Measurements from ENCODE around the gene MAN2B2. TPM values are rescaled to one million over a fixed set of nuclear protein-coding genes. Genes with fewer than 3 reads are reported as not detected.

The MAN2B2 gene
- total and polyA plus RNA-seq, 9 of the 15 experiments (the other 6 are each of a cell fraction or from before 2014, with no cell fraction given), result 0.21 to 8.8 (median 3.7) TPM

DNA sequence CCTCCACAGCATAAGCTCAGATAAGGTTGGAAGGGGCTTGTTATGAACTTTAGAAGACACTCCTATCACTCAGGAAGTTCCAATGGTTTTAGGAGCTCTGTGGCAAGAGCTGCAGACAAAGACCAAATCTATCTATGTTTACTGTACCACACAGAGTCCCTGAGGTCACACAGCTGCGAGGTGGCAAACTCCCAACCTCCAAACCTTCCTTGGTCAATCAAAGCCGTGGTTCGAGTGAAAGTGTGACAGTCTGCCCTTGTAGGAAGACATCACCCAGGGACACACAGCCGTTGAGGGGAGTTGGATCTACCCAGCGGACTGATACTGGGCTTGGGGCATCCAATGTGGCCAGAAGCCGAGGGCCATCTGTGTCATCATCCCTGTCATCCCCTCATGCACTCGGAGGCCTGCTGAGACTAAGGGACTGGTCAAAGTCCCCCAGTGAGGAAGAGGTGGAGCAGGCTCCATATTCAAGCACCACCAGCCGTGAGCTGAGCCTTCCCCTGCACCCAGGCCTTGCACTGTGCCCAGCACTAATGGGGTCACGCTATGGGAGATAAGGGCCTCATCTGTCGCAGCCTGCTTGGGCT lies 26.8 kb downstream of the MAN2B2 start:
- POLR2A ChIA-PET, result interaction anchor here (0.6 to 1.6 kb wide), 3 partner anchors 32 to 216 kb away, joined by 3 to 6 read pairs (median 3); no protein-coding TSS in a partner anchor
- in situ Hi-C loops (cut with MboI) (no loop called here), intact Hi-C loops (cut with micrococcal nuclease) (no loop called here)
- Histone ChIP-seq H3K4me3 (no peak overlapping the region), H3K79me2 (ENCODE audit: control insufficient read depth, insufficient read depth, low read length) (no peaks in the 10 kb centered on the region), H3K9me3 (replicated peaks; ENCODE audit: control insufficient read depth, insufficient read depth, low read depth, low read length) (no peaks in the 10 kb centered on the region), H4K20me1 (replicated peaks; ENCODE audit: control insufficient read depth, insufficient read depth, low read length) (no peaks in the 10 kb centered on the region; the same call in 1 of the 2 replicates), H2AFZ (ENCODE audit: low read depth, low read length) (no peak overlapping the region), H3K27ac (ENCODE audit: extremely low read depth, low read depth, low read length) (no peak overlapping the region), H3K4me1 (replicated peaks in 1 of 2; ENCODE audit: control insufficient read depth in 2 of 2, insufficient read depth in 2 of 2, low read length in 2 of 2) (peaks cover 0 to 9% of the 10 kb centered on the region in 2 experiments; a peak in 1 of 5 replicates), H3K36me3 (ENCODE audit: control insufficient read depth, insufficient read depth, low read length) (peaks cover 3% of the 10 kb centered on the region; the same call in 2 of the 3 replicates), H3K9ac (ENCODE audit: insufficient read depth in 1 of 2, low read depth in 2 of 2, low read length in 2 of 2) (no peak overlapping the region), H3K27me3 (ENCODE audit: control insufficient read depth in 2 of 2, insufficient read depth in 2 of 2, low read length in 2 of 2) (no peaks in the 10 kb centered on the region), H3K4me2 (ENCODE audit: insufficient read depth, low read length) (no peak overlapping the region), H3K9me1 (ENCODE audit: control insufficient read depth, insufficient read depth, low read length) (no peaks in the 10 kb centered on the region)
- FAIRE-seq, result no peak
- no TSS peak for BruUV-seq (replicated peaks)
- CTCF ChIA-PET (ENCODE audit: low intra/inter-chr PET ratio), result no interaction called here
- TF ChIP-seq ZFP30 (CRISPR knock-in tag; IDR thresholded peaks at IDR 0.05; ENCODE audit: borderline replicate concordance) (no peak), XRCC4 (IDR thresholded peaks at IDR 0.05; ENCODE audit: extremely low read depth, insufficient read depth, insufficient read length) (no peak), ZNF347 (CRISPR knock-in tag; IDR thresholded peaks at IDR 0.05; ENCODE audit: low read depth) (no peak), GATAD2B (IDR thresholded peaks at IDR 0.05; ENCODE audit: borderline replicate concordance) (no peak), ZC3H8 (IDR thresholded peaks at IDR 0.05) (no peak), CBX2 (IDR thresholded peaks at IDR 0.05; ENCODE audit: insufficient read depth, low read length, poor library complexity, severe bottlenecking) (no peak), ZKSCAN8 (CRISPR knock-in tag; IDR thresholded peaks at IDR 0.05) (no peak), HEY1 (CRISPR knock-in tag; IDR thresholded peaks at IDR 0.05; ENCODE audit: borderline replicate concordance) (no peak), SMARCA4 (IDR thresholded peaks at IDR 0.05) (no peak)
- TF ChIP-seq, protein P1, sequence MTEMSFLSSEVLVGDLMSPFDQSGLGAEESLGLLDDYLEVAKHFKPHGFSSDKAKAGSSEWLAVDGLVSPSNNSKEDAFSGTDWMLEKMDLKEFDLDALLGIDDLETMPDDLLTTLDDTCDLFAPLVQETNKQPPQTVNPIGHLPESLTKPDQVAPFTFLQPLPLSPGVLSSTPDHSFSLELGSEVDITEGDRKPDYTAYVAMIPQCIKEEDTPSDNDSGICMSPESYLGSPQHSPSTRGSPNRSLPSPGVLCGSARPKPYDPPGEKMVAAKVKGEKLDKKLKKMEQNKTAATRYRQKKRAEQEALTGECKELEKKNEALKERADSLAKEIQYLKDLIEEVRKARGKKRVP (CRISPR knock-in tag; IDR thresholded peaks at IDR 0.05), result no peak
- TF ChIP-seq, protein P2, sequence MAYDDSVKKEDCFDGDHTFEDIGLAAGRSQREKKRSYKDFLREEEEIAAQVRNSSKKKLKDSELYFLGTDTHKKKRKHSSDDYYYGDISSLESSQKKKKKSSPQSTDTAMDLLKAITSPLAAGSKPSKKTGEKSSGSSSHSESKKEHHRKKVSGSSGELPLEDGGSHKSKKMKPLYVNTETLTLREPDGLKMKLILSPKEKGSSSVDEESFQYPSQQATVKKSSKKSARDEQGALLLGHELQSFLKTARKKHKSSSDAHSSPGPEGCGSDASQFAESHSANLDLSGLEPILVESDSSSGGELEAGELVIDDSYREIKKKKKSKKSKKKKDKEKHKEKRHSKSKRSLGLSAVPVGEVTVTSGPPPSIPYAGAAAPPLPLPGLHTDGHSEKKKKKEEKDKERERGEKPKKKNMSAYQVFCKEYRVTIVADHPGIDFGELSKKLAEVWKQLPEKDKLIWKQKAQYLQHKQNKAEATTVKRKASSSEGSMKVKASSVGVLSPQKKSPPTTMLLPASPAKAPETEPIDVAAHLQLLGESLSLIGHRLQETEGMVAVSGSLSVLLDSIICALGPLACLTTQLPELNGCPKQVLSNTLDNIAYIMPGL (CRISPR knock-in tag; IDR thresholded peaks at IDR 0.05), result no peak
- TF ChIP-seq, protein P3, sequence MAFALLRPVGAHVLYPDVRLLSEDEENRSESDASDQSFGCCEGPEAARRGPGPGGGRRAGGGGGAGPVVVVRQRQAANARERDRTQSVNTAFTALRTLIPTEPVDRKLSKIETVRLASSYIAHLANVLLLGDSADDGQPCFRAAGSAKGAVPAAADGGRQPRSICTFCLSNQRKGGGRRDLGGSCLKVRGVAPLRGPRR (CRISPR knock-in tag; IDR thresholded peaks at IDR 0.05), result no peak
- TF ChIP-seq, protein P4, sequence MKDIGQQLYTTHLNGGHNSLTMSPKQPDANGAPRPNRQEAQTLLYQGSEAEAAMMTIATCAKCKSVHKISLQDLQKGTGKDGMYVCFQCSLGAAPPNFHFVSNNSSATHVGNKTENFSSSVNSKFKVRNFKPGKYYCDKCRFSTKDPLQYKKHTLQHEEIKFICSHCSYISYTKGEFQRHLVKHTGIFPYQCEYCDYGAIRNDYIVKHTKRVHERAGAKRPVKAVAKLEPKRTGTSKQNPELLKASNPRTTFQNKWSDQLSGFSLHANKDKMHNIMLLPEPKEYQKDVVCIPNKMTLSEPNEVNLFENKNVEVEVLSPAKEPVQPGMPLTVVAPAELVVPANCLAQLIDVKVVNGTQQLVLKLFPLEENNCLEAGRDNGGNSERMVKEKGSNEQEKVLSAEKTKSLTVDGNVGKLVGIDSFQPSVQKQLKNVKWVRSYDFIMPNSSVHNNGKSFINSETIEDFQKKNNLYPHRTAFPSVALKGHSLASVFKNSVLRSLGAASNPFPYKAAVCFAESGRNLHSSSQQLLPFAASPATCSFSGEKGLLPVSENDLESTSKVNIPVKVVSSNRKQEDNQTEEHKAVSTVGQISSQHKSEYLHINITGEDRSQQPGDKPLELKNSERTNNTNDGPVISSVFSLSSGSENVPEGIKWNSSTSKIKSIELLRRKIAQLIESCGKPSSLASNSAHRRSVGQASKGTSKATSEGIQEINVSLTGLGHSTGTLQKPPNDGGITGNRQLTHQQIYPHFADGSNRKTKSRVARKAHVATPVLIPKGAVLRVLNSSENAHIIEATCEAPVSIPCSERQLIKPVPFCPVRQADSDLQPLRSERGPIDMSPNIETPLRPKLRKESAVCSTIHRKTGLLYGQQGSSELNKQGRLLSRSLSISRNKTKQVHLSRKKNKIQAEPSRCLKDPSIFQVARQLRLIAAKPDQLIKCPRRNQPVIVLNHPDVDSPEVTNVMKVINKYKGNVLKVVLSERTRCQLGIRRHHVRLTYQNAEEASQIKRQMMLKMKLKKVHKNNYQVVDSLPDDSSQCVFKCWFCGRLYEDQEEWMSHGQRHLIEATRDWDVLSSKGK (CRISPR knock-in tag; IDR thresholded peaks at IDR 0.05), result no peak
- peak; percentile 13; the same call in 1 of the 3 replicates for ATAC-seq
- WGBS (ENCODE audit: insufficient coverage, low coverage, missing lambda C conversion rate), result 30% methylated on average over 9 of the region's 10 CpGs
- no peak for DNase-seq (ENCODE audit: extremely low read depth in 1 of 4, low spot score in 3 of 4)

Data from K562 (cell line).